ENCODE results near the gene MAN1A2.

DNA sequence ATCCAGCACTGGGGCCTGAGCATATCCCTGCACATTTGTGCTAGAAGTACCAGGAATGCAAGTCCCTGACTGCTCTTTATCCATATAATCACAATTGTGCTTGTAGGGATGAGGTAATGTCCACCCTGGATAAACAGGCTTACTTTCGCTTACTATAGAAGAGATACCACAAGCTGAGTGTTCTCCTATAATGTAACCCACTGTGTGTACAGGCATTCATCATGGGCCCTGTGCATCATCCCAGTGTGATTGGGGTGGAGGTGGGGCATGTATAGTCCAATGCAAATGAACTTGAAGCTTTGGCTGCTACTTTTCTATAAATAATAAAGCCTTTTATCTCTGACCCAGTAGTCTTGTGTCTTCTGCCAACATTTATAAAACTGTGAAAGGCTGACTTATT, 69.3 kb downstream of the MAN1A2 start:
- no peak for TF ChIP-seq POLR2A (IDR thresholded peaks at IDR 0.05)
- TF ChIP-seq, protein P1, sequence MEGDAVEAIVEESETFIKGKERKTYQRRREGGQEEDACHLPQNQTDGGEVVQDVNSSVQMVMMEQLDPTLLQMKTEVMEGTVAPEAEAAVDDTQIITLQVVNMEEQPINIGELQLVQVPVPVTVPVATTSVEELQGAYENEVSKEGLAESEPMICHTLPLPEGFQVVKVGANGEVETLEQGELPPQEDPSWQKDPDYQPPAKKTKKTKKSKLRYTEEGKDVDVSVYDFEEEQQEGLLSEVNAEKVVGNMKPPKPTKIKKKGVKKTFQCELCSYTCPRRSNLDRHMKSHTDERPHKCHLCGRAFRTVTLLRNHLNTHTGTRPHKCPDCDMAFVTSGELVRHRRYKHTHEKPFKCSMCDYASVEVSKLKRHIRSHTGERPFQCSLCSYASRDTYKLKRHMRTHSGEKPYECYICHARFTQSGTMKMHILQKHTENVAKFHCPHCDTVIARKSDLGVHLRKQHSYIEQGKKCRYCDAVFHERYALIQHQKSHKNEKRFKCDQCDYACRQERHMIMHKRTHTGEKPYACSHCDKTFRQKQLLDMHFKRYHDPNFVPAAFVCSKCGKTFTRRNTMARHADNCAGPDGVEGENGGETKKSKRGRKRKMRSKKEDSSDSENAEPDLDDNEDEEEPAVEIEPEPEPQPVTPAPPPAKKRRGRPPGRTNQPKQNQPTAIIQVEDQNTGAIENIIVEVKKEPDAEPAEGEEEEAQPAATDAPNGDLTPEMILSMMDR (IDR thresholded peaks at IDR 0.05): no peak
